ENCODE data around the gene POLA1.

- TF ChIP-seq CTCF (IDR thresholded peaks at IDR 0.05; ENCODE audit: low read depth, low read length) (no peak), EZH2phosphoT487 (IDR thresholded peaks at IDR 0.05; ENCODE audit: low read depth) (no peak)
Measured at GRCh38 chrX:24877288-24877664, 183.6 kb downstream of the POLA1 start.

Measured in OCI-LY3 (cell line).